NCI-H524 (cell line): ENCODE data around the gene ERG28.

Source experiments
- DNase-seq, 2 experiments: peaks; one replicate each; lab custom pipeline; 2025; lab: John Stamatoyannopoulos, UW

The ERG28 gene

DNA sequence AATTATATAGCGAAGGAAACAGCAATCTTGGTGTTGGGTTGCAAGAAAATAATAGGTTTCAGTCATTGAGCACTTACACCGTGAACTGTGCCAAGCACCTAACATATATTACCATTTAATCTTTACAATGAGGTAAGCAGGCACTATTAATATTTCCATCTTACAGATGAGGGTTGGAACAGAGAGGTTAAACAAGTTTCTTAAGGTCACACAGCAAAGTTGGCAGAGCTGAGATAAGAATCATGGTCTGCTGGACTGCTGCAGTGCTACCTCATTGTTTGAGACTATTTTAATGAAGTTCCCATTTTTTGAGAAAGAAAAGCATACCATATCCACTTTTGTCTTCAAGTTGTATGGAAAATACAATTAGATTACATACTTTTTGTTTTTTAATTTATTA lies 1.7 kb downstream of the ERG28 start:
- DNase-seq: no peak

GRCh38 chr14:75657331-75657730 lies 3.3 kb downstream of the ERG28 start:
- no peak for DNase-seq

DNA sequence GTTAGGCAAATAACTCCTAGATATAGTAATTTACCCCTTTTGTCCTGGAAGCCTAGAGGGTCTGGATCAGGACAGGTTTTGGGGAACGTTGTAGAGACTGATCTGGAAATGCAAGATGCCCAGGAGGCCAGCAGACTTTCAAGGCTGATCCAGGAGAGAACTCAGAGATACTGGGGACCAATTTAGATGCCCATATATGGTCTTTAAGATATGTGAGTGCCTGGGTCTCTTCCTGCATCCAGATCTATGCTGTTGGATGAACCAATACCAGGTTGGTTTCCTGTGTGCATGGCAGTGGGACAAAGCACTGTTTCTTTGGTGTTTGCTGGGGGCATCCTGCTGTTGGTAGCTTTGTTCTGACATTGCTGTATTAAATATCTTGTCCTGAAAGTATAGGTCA lies 5.4 kb downstream of the ERG28 start:
- no peak for DNase-seq

DNA sequence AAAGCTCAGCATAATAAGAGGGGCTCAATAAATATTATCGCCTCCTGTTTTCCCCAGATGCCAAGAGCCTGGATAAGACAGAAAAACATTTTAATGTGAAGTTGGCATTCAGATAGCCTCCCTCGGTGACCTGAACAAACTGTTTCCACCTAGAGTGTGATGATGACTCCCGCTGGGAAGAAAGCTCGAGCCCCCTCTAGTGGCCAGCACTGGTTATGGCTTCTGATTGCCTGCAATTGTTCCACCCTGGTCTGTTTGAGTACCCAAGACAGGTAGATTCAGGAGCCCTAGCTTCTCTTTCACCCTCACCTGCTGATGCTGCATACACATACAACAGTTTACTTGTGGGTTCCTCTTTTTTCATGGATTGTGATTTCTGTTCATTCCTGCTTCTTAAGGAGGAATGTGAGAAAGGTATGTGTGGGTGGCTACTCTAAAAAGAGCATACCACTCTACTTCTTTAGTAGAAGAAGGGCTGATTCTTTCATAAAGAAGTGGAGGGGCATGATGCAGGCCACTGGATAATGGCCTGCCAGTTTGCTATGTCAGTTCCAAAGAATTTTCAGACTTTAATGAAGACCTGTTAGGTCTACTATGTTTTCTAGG lies 6.4 kb downstream of the ERG28 start:
- peak; percentile 42 to 77 for DNase-seq

GRCh38 chr14:75653563-75653962 lies 7.1 kb downstream of the ERG28 start:
- DNase-seq: no peak

DNA sequence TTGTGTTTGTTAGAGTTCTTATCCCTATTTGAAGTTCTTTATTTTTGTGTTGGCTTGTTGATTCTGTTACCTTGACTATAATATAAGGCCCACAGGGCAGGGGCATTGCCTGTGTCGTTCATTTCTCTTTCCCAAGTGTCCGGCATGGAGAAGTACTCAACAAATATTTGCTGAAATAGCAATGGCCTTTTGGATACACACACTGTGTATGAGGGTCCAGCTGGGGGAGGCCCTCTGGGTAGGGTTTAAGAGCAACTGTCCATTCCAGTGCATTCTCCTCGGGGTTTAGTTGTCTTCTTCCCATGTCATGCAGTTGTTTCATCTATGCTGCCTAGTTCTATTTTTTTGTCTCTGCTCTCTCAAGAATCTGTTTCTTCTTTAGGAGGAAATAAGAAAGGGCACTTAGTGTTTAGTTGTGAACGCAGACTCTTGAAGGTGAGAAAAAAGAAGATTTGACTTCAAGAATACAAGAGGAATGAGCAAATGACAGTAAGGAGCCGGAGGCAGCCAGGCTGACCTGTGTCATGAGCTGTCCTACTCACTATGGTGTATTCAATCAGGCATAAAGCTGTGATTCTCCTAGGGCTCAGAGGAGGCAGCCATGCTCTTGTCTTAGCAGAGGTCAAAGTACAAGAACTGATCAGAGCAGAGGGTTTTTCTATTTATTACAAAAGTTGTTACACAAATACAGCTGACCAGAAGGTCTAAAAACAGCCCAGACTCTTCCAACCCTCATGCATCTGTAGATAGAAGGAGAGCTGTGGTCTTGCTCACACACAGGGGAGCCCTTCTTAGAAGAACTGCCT lies 10.2 kb downstream of the ERG28 start:
- DNase-seq: no peak

- DNase-seq: no peak
These were observed 10.9 kb downstream of the ERG28 start for GRCh38 chr14:75649773-75650172.

- no peak for DNase-seq
These were observed 11.3 kb downstream of the ERG28 start for GRCh38 chr14:75649337-75649736.

GRCh38 chr14:75648066-75648838 lies 12.4 kb downstream of the ERG28 start:
- DNase-seq: no peak

DNA sequence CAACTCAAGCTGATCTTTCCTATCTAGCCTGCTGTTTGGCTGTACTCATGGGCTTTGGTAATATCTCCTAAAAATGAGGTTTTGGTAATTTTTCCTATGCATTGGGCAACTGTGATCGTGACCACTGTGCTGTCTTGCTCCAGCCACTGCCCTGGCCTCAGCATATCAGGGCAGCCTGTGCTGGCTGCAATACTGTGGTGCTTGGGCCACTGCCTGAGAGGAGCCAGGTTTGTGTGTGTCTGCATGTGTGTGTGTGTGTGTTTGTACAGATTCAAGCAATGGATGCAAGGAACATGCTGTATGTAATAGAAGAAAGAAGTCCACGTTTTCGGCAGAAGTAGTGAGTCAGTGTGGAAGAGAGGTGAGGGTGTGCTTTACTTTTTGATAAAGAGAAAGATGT lies 13.0 kb downstream of the ERG28 start:
- DNase-seq: no peak

DNA sequence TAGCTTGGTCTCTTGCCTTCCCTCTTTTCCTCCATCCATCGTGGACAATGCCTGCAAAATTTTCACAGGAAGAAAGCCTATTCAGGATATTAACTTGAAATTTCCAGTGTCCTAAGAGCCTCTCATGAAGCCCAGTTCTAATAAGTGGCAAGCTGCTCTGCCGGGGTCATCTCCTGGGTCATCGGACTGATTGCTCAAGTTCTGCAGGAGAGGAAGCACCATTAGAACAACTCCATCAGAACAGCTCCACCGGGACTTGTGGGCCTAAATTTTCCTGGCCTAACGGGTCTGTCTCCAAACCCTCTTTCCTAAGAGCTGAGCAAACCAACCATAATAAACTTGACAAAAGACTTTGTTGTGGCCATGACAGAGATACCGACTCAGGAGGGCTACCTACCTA lies 13.9 kb downstream of the ERG28 start:
- no peak for DNase-seq

- DNase-seq: peak in 1 of 2 experiments; percentile 22
These were observed 15.6 kb downstream of the ERG28 start for GRCh38 chr14:75645056-75645455.

- no peak for DNase-seq
These were observed 16.7 kb downstream of the ERG28 start for GRCh38 chr14:75643985-75644384.

DNA sequence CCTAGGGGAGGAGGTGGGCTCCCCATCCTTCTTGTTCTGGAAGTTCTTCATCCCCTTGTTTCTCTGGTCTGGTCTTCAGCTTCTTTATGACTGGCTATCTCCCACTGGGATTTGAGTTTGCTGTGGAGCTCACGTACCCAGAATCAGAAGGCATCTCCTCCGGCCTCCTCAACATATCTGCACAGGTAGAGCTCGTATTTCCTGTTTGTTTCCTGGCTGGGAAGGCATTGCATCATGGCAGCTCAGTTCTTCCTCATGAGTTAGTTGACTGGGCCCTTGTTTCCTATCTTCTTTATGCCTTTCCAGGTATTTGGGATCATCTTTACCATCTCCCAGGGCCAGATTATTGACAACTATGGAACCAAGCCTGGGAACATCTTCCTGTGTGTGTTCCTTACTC lies 19.8 kb downstream of the ERG28 start:
- DNase-seq: no peak

- DNase-seq: peak; percentile 93 to 95
These were observed 24.5 kb downstream of the ERG28 start for GRCh38 chr14:75636100-75636692.

GRCh38 chr14:75634848-75635247 lies 25.8 kb downstream of the ERG28 start:
- DNase-seq: no peak

GRCh38 chr14:75631453-75631831 lies 29.2 kb downstream of the ERG28 start:
- DNase-seq: no peak

DNA sequence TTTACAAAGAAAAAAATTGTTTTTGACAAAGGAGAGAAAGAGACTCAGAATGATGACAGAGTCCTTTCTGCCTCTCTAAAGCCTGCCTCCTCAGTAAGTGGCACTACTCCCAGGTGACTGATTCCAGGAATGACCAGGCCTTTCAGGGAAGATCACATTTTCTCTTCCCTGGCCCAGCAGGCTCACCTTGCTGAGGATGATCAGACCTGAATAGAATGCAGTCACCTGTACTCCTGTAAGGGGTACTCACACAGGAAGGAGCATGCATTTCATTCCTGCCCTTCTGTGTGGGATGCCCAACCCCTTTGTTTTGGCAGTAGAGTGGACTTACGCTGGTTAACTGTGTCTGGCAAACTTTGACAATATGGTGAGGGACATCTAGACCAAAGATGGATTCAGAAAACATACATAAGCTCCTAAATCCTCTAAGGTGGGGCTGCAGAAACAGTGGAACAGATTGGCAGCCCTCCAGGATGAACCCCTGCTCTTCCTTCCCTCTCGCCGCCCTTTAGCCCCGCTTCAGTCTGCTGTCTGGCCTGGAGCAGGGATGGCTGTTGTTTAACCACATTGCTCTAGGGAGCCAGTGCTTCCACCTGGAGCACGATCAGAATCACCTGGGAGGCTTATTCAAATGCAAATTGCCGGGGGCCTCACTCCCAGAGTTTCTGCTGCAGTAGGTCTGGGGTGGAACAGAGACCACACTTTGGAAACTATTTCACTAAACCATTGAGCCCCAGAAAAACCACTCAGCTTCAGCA lies 29.8 kb downstream of the ERG28 start:
- DNase-seq: no peak

DNA sequence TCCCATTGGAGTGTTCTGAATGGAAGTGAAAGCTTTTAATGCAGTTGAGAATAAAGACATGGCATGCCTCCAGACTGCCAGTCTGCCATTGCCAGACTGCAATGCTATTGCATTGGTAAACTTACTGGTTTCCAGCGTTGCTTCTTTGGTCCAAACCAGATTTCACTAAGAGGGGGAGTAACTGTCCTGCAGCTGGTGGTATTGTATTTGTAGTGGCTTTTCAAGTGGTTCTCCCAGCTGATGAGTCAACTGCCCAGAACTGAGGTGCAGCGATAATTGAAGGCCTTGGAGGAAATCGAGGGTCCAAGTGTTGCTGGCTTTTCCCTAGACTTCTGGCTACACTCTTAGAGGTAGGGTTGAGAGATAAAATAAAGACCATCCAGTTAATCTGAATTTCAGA lies 31.9 kb downstream of the ERG28 start:
- DNase-seq: peak in 1 of 2 experiments; percentile 48

- DNase-seq: no peak
These were observed 33.3 kb downstream of the ERG28 start for GRCh38 chr14:75627406-75627805.

GRCh38 chr14:75626863-75627262 lies 33.8 kb downstream of the ERG28 start:
- no peak for DNase-seq

GRCh38 chr14:75626396-75626795 lies 34.3 kb downstream of the ERG28 start:
- DNase-seq: no peak
